ENCODE data around the gene CAMK4.

The CAMK4 gene

GRCh38 chr5:111427762-111428161 lies 203.6 kb downstream of the CAMK4 start:
- H3K9ac ChIP-seq (ENCODE audit: low read depth in 1 of 2, low read length in 2 of 2) = no peak overlapping the region
- no peaks in the 10 kb centered on the region for H3K36me3 ChIP-seq (ENCODE audit: control insufficient read depth in 2 of 2, insufficient read depth in 2 of 2, low read length in 2 of 2)
- H3K27me3 ChIP-seq (ENCODE audit: control insufficient read depth in 2 of 2, insufficient read depth in 2 of 2, low read length in 2 of 2) = no peaks in the 10 kb centered on the region
- H3K4me3 ChIP-seq (ENCODE audit: low read length in 2 of 2) = no peak overlapping the region
- H3K9me3 ChIP-seq (ENCODE audit: control insufficient read depth in 2 of 2, low read length in 2 of 2) = no peaks in the 10 kb centered on the region
- no peak overlapping the region for H3K27ac ChIP-seq (ENCODE audit: low read depth in 2 of 2, low read length in 2 of 2)
- no peaks in the 10 kb centered on the region for H3K4me1 ChIP-seq (ENCODE audit: control insufficient read depth in 2 of 2, insufficient read depth in 2 of 2, low read length in 2 of 2)

- no peaks in the 10 kb centered on the region for H3K9me3 ChIP-seq (ENCODE audit: control insufficient read depth in 2 of 2, low read length in 2 of 2)
- H3K27me3 ChIP-seq (ENCODE audit: control insufficient read depth in 2 of 2, insufficient read depth in 2 of 2, low read length in 2 of 2) = no peaks in the 10 kb centered on the region
- no peak overlapping the region for H3K4me3 ChIP-seq (ENCODE audit: low read length in 2 of 2)
- H3K36me3 ChIP-seq (ENCODE audit: control insufficient read depth in 2 of 2, insufficient read depth in 2 of 2, low read length in 2 of 2) = no peaks in the 10 kb centered on the region
- H3K27ac ChIP-seq (ENCODE audit: low read depth in 2 of 2, low read length in 2 of 2) = no peak overlapping the region
- H3K9ac ChIP-seq (ENCODE audit: low read depth in 1 of 2, low read length in 2 of 2) = no peak overlapping the region
- no peaks in the 10 kb centered on the region for H3K4me1 ChIP-seq (ENCODE audit: control insufficient read depth in 2 of 2, insufficient read depth in 2 of 2, low read length in 2 of 2)
These were observed 208.8 kb downstream of the CAMK4 start for GRCh38 chr5:111432883-111433536.

- no peak overlapping the region for H3K9ac ChIP-seq (ENCODE audit: low read depth in 1 of 2, low read length in 2 of 2)
- no peaks in the 10 kb centered on the region for H3K27me3 ChIP-seq (ENCODE audit: control insufficient read depth in 2 of 2, insufficient read depth in 2 of 2, low read length in 2 of 2)
These were observed 210.6 kb downstream of the CAMK4 start for GRCh38 chr5:111434800-111435199.

GRCh38 chr5:111439473-111440075 lies 215.4 kb downstream of the CAMK4 start:
- H3K4me1 ChIP-seq (ENCODE audit: control insufficient read depth in 2 of 2, insufficient read depth in 2 of 2, low read length in 2 of 2) = no peaks in the 10 kb centered on the region
- no peak overlapping the region for H3K27ac ChIP-seq (ENCODE audit: low read depth in 2 of 2, low read length in 2 of 2)
- H3K27me3 ChIP-seq (ENCODE audit: control insufficient read depth in 2 of 2, insufficient read depth in 2 of 2, low read length in 2 of 2) = no peaks in the 10 kb centered on the region
- no peak overlapping the region for H3K4me3 ChIP-seq (ENCODE audit: low read length in 2 of 2)
- H3K36me3 ChIP-seq (ENCODE audit: control insufficient read depth in 2 of 2, insufficient read depth in 2 of 2, low read length in 2 of 2) = no peaks in the 10 kb centered on the region
- H3K9me3 ChIP-seq (ENCODE audit: control insufficient read depth in 2 of 2, low read length in 2 of 2) = no peaks in the 10 kb centered on the region
- H3K9ac ChIP-seq (ENCODE audit: low read depth in 1 of 2, low read length in 2 of 2) = no peak overlapping the region

More at GRCh38 chr5:111434800-111435199, 210.6 kb downstream of the CAMK4 start:
- no peaks in the 10 kb centered on the region for H3K36me3 ChIP-seq (ENCODE audit: control insufficient read depth in 2 of 2, insufficient read depth in 2 of 2, low read length in 2 of 2)
- no peak overlapping the region for H3K27ac ChIP-seq (ENCODE audit: low read depth in 2 of 2, low read length in 2 of 2)
- no peaks in the 10 kb centered on the region for H3K4me1 ChIP-seq (ENCODE audit: control insufficient read depth in 2 of 2, insufficient read depth in 2 of 2, low read length in 2 of 2)
- H3K9me3 ChIP-seq (ENCODE audit: control insufficient read depth in 2 of 2, low read length in 2 of 2) = no peaks in the 10 kb centered on the region
- H3K4me3 ChIP-seq (ENCODE audit: low read length in 2 of 2) = no peak overlapping the region

GRCh38 chr5:111447099-111447498 lies 222.9 kb downstream of the CAMK4 start:
- Histone ChIP-seq H3K4me1 (ENCODE audit: control insufficient read depth in 2 of 2, insufficient read depth in 2 of 2, low read length in 2 of 2) (no peaks in the 10 kb centered on the region), H3K4me3 (ENCODE audit: low read length in 2 of 2) (no peak overlapping the region), H3K27me3 (ENCODE audit: control insufficient read depth in 2 of 2, insufficient read depth in 2 of 2, low read length in 2 of 2) (no peaks in the 10 kb centered on the region), H3K9me3 (ENCODE audit: control insufficient read depth in 2 of 2, low read length in 2 of 2) (no peaks in the 10 kb centered on the region), H3K36me3 (ENCODE audit: control insufficient read depth in 2 of 2, insufficient read depth in 2 of 2, low read length in 2 of 2) (no peaks in the 10 kb centered on the region), H3K27ac (ENCODE audit: low read depth in 2 of 2, low read length in 2 of 2) (no peak overlapping the region), H3K9ac (ENCODE audit: low read depth in 1 of 2, low read length in 2 of 2) (no peak overlapping the region)

- Histone ChIP-seq H3K27ac (ENCODE audit: low read depth in 2 of 2, low read length in 2 of 2) (no peak overlapping the region), H3K4me1 (ENCODE audit: control insufficient read depth in 2 of 2, insufficient read depth in 2 of 2, low read length in 2 of 2) (no peaks in the 10 kb centered on the region), H3K27me3 (ENCODE audit: control insufficient read depth in 2 of 2, insufficient read depth in 2 of 2, low read length in 2 of 2) (no peaks in the 10 kb centered on the region), H3K36me3 (ENCODE audit: control insufficient read depth in 2 of 2, insufficient read depth in 2 of 2, low read length in 2 of 2) (no peaks in the 10 kb centered on the region), H3K9me3 (ENCODE audit: control insufficient read depth in 2 of 2, low read length in 2 of 2) (no peaks in the 10 kb centered on the region), H3K9ac (ENCODE audit: low read depth in 1 of 2, low read length in 2 of 2) (no peak overlapping the region), H3K4me3 (ENCODE audit: low read length in 2 of 2) (no peak overlapping the region)
These were observed 223.6 kb downstream of the CAMK4 start for GRCh38 chr5:111447822-111448221.

- H3K4me1 ChIP-seq (ENCODE audit: control insufficient read depth in 2 of 2, insufficient read depth in 2 of 2, low read length in 2 of 2) = no peaks in the 10 kb centered on the region
- H3K27me3 ChIP-seq (ENCODE audit: control insufficient read depth in 2 of 2, insufficient read depth in 2 of 2, low read length in 2 of 2) = no peaks in the 10 kb centered on the region
- no peaks in the 10 kb centered on the region for H3K36me3 ChIP-seq (ENCODE audit: control insufficient read depth in 2 of 2, insufficient read depth in 2 of 2, low read length in 2 of 2)
- H3K4me3 ChIP-seq (ENCODE audit: low read length in 2 of 2) = no peak overlapping the region
- no peak overlapping the region for H3K9ac ChIP-seq (ENCODE audit: low read depth in 1 of 2, low read length in 2 of 2)
- no peak overlapping the region for H3K27ac ChIP-seq (ENCODE audit: low read depth in 2 of 2, low read length in 2 of 2)
- H3K9me3 ChIP-seq (ENCODE audit: control insufficient read depth in 2 of 2, low read length in 2 of 2) = no peaks in the 10 kb centered on the region
These were observed 229.1 kb downstream of the CAMK4 start for GRCh38 chr5:111453295-111453694.

- no peaks in the 10 kb centered on the region for H3K36me3 ChIP-seq (ENCODE audit: control insufficient read depth in 2 of 2, insufficient read depth in 2 of 2, low read length in 2 of 2)
- no peak overlapping the region for H3K9ac ChIP-seq (ENCODE audit: low read depth in 1 of 2, low read length in 2 of 2)
- H3K27ac ChIP-seq (ENCODE audit: low read depth in 2 of 2, low read length in 2 of 2) = no peak overlapping the region
- no peaks in the 10 kb centered on the region for H3K4me1 ChIP-seq (ENCODE audit: control insufficient read depth in 2 of 2, insufficient read depth in 2 of 2, low read length in 2 of 2)
- no peaks in the 10 kb centered on the region for H3K27me3 ChIP-seq (ENCODE audit: control insufficient read depth in 2 of 2, insufficient read depth in 2 of 2, low read length in 2 of 2)
- no peaks in the 10 kb centered on the region for H3K9me3 ChIP-seq (ENCODE audit: control insufficient read depth in 2 of 2, low read length in 2 of 2)
- no peak overlapping the region for H3K4me3 ChIP-seq (ENCODE audit: low read length in 2 of 2)
These were observed 229.6 kb downstream of the CAMK4 start for GRCh38 chr5:111453747-111454146.

GRCh38 chr5:111454198-111454622 lies 230.0 kb downstream of the CAMK4 start:
- no peaks in the 10 kb centered on the region for H3K4me1 ChIP-seq (ENCODE audit: control insufficient read depth in 2 of 2, insufficient read depth in 2 of 2, low read length in 2 of 2)
- H3K27me3 ChIP-seq (ENCODE audit: control insufficient read depth in 2 of 2, insufficient read depth in 2 of 2, low read length in 2 of 2) = no peaks in the 10 kb centered on the region
- H3K4me3 ChIP-seq (ENCODE audit: low read length in 2 of 2) = no peak overlapping the region
- H3K27ac ChIP-seq (ENCODE audit: low read depth in 2 of 2, low read length in 2 of 2) = no peak overlapping the region
- no peaks in the 10 kb centered on the region for H3K9me3 ChIP-seq (ENCODE audit: control insufficient read depth in 2 of 2, low read length in 2 of 2)
- H3K36me3 ChIP-seq (ENCODE audit: control insufficient read depth in 2 of 2, insufficient read depth in 2 of 2, low read length in 2 of 2) = no peaks in the 10 kb centered on the region
- H3K9ac ChIP-seq (ENCODE audit: low read depth in 1 of 2, low read length in 2 of 2) = no peak overlapping the region

GRCh38 chr5:111454776-111455175 lies 230.6 kb downstream of the CAMK4 start:
- Histone ChIP-seq H3K36me3 (ENCODE audit: control insufficient read depth in 2 of 2, insufficient read depth in 2 of 2, low read length in 2 of 2) (no peaks in the 10 kb centered on the region), H3K9ac (ENCODE audit: low read depth in 1 of 2, low read length in 2 of 2) (no peak overlapping the region), H3K27me3 (ENCODE audit: control insufficient read depth in 2 of 2, insufficient read depth in 2 of 2, low read length in 2 of 2) (no peaks in the 10 kb centered on the region), H3K4me1 (ENCODE audit: control insufficient read depth in 2 of 2, insufficient read depth in 2 of 2, low read length in 2 of 2) (no peaks in the 10 kb centered on the region), H3K27ac (ENCODE audit: low read depth in 2 of 2, low read length in 2 of 2) (no peak overlapping the region), H3K4me3 (ENCODE audit: low read length in 2 of 2) (no peak overlapping the region), H3K9me3 (ENCODE audit: control insufficient read depth in 2 of 2, low read length in 2 of 2) (no peaks in the 10 kb centered on the region)

Measured in mucosa of rectum (tissue), 2 donors.